Measurements from ENCODE around the gene TAF11L2.
"Not testable (repeated sequence)": the region's sequence is repeated elsewhere in the genome, so short reads cannot be mapped to it uniquely, and the experiment has no call there.

Gene TAF11L2

GRCh38 chr5:17477043-17477442 is 21.0 kb upstream of the TAF11L2 start:
- TF ChIP-seq CTCF (IDR thresholded peaks at IDR 0.05; ENCODE audit: insufficient read depth, missing control alignments), result no peak
- FAIRE-seq (no peak), DNase-seq (ENCODE audit: insufficient read length, low spot score) (no peak)

- FAIRE-seq (no peak), DNase-seq (ENCODE audit: insufficient read length, low spot score) (no peak)
- TF ChIP-seq CTCF (IDR thresholded peaks at IDR 0.05; ENCODE audit: insufficient read depth, missing control alignments), result no peak
These were observed 20.3 kb upstream of the TAF11L2 start for GRCh38 chr5:17477573-17478265.

GRCh38 chr5:17481378-17481777 is 16.7 kb upstream of the TAF11L2 start:
- no peak for TF ChIP-seq CTCF (IDR thresholded peaks at IDR 0.05; ENCODE audit: insufficient read depth, missing control alignments)
- no peak for FAIRE-seq
- no peak for DNase-seq (ENCODE audit: insufficient read length, low spot score)

DNA sequence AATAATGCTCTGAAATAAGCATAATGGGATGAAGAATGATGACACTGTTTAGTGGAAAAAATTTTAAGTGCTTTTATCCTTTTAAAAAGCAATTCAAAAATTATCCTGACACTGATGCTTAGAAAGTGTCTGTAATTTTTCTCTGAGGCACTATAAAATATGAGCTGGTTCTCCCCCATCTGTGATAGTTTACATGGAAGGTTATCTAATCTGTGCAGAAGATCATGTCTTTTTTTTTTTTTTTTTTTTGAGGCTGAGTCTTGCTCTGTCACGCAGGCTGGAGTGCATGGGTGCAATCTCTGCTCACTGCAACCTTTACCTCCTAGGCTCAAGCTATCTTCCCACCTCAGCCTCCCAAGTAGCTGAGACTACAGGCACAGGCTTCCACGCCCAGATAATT is 15.2 kb upstream of the TAF11L2 start:
- TF ChIP-seq CTCF (IDR thresholded peaks at IDR 0.05; ENCODE audit: insufficient read depth, missing control alignments), result no peak
- FAIRE-seq (no peak), DNase-seq (ENCODE audit: insufficient read length, low spot score) (no peak)

GRCh38 chr5:17486464-17487173 is 11.4 kb upstream of the TAF11L2 start:
- DNase-seq (ENCODE audit: insufficient read length, low spot score); FAIRE-seq: not testable (repeated sequence)

DNA sequence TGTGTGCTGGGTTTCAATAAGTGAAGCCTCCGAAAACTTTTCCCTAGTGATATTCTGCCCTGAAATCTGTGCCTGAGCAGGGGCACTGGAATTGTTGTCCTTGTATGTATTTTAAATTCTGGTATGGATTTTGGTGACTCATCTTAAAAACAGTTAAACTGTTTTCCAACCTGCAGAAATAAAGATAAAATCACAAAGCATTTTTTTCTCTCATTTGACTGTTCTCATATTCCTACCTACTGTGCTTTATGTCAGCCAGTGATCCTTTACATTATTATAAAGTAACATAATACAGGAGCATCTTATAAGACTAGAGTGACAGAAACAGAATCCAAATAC is 10.9 kb upstream of the TAF11L2 start:
- no peak for DNase-seq (ENCODE audit: insufficient read length, low spot score)
- FAIRE-seq, result no peak
- no peak for TF ChIP-seq CTCF (IDR thresholded peaks at IDR 0.05; ENCODE audit: insufficient read depth, missing control alignments)

DNA sequence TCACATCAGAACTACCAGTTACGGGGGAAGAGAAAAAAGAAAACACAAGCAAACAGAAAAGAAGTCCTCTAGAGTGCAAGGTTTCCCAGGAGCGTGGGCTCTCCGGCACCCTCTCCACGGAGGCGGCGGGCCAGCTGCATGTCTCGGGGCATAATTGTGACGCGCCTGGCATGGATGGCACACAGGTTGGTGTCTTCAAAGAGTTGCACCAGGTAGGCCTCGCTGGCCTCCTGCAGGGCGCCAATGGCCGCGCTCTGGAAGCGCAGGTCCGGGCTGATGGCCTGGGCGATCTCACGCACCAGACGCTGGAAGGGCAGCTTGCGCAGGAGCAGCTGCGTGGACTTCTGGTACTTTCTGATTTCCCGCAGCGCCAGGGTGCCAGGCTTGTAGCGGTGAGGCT is 6.8 kb upstream of the TAF11L2 start:
- not testable (repeated sequence) for FAIRE-seq

GRCh38 chr5:17492770-17493169 is 5.3 kb upstream of the TAF11L2 start:
- no peak for DNase-seq (ENCODE audit: insufficient read length, low spot score)
- TF ChIP-seq CTCF (IDR thresholded peaks at IDR 0.05; ENCODE audit: insufficient read depth, missing control alignments), result no peak
- no peak for FAIRE-seq

More for the DNA sequence above, 6.8 kb upstream of the TAF11L2 start:
- not testable (repeated sequence) for DNase-seq (ENCODE audit: insufficient read length, low spot score)
